Testis (tissue), 3 donors: ENCODE results near the gene CDKN2B. TPM values are rescaled to one million over a fixed set of nuclear protein-coding genes. Genes with fewer than 3 reads are reported as not detected.

Experiments
- DNase-seq: peaks from one replicate; pipeline ENCODE4 v3.0.0-alpha.2; 2019
- H3K27ac ChIP-seq, 2 donors: fragments of 200-600 bp; sonication (generic); one replicate each; pipeline ENCODE4 v1.5.1; 2019
- H3K27me3 ChIP-seq: fragments of 200-600 bp; sonication (generic); one replicate; pipeline ENCODE4 v1.5.1; 2019
- H3K36me3 ChIP-seq: fragments of 200-600 bp; sonication (generic); one replicate; pipeline ENCODE4 v1.5.1; 2017; ENCODE audit warnings: low read depth; ENCODE audit errors: missing control alignments
- H3K4me1 ChIP-seq: fragments of 200-600 bp; sonication (generic); one replicate; pipeline ENCODE4 v1.5.1; 2019
- H3K4me3 ChIP-seq, 2 donors: fragments of 200-600 bp; sonication (generic); one replicate each; pipeline ENCODE4 v1.5.1; 2017 to 2019
- H3K9me3 ChIP-seq: fragments of 200-600 bp; sonication (generic); one replicate; pipeline ENCODE4 v1.5.1; 2017
- CTCF ChIP-seq, 3 experiments: fragments of 450-650 bp in 2 of 3; fragments of 200-600 bp in 1 of 3; sonication (generic) in 1 of 3; IDR thresholded peaks; one replicate each; pipeline ENCODE4 v1.5.1; 2016 to 2019; ENCODE audit warnings: antibody characterized with exemption in 3 of 3, mild to moderate bottlenecking in 2 of 3, moderate library complexity in 1 of 3
- POLR2A ChIP-seq: fragments of 450-650 bp; IDR thresholded peaks from one replicate; pipeline ENCODE4 v1.6.1; 2017; ENCODE audit warnings: antibody characterized with exemption, mild to moderate bottlenecking, moderate library complexity
- WGBS, 2 donors: methylation state at CpG; one replicate each; pipeline ENCODE4 v1.1.5; 2018; 5-methylcytosine and 5-hydroxymethylcytosine counted together
- intact Hi-C: fragments of 100-400 bp; cut with DNase I; formaldehyde crosslinking; loops from one replicate; pipeline ENCODE4 v1.15.1; 2023; ENCODE audit warnings: low total_unique reads
- polyA plus RNA-seq: library from polyadenylated mRNA; stranded (reverse); fragments of 350-450 nt; fragmentation: Illumina TruSeq; extraction: RNeasy Lipid Tissue Mini Kit (QIAGEN cat#74804); gene quantifications from one replicate; pipeline ENCODE4 v1.2.3, GENCODE V29; 2014; ENCODE audit warnings: low read depth, low replicate concordance; ENCODE audit not compliant: insufficient read depth
- total RNA-seq, 2 donors: library from RNA; depleted of rRNA; stranded (reverse); fragments of >200 nt; gene quantifications; one replicate each; pipeline ENCODE4 v1.2.3, GENCODE V29; 2016

CDKN2B gene
- total and polyA plus RNA-seq, 3 donors from 2014 or later, result 11.8 to 28.7 (median 17.3) TPM

- no peak for DNase-seq
- H3K27me3 ChIP-seq, result peaks cover 10% of the 10 kb centered on the region
- H3K9me3 ChIP-seq, result no peaks in the 10 kb centered on the region
- H3K36me3 ChIP-seq, result no peaks in the 10 kb centered on the region
- TF ChIP-seq CTCF (IDR thresholded peaks at IDR 0.05) (no peak), POLR2A (no peak)
- WGBS, 2 donors, result 2 to 8% methylated on average over 21 of the region's 21 CpGs
- H3K4me3 ChIP-seq, result peak overlapping the region; percentile 37 to 51
- H3K27ac ChIP-seq, result no peak overlapping the region
- peaks cover 13% of the 10 kb centered on the region for H3K4me1 ChIP-seq
- intact Hi-C loops, result no loop called here
Measured at GRCh38 chr9:21974343-21974721, 34.8 kb downstream of the CDKN2B start.

GRCh38 chr9:21972361-21972760 lies 36.7 kb downstream of the CDKN2B start:
- intact Hi-C loops, result no loop called here
- no peak for TF ChIP-seq CTCF (IDR thresholded peaks at IDR 0.05)
- TF ChIP-seq POLR2A, result no peak

GRCh38 chr9:21970800-21971640 lies 38.1 kb downstream of the CDKN2B start:
- Histone ChIP-seq H3K4me3 (no peak overlapping the region), H3K9me3 (no peaks in the 10 kb centered on the region), H3K4me1 (peaks cover 13% of the 10 kb centered on the region), H3K27ac (no peak overlapping the region), H3K27me3 (peaks cover 4% of the 10 kb centered on the region), H3K36me3 (no peaks in the 10 kb centered on the region)
- 10 to 11% methylated on average over 9 to 44 of the region's 45 CpGs for WGBS, 2 donors
- TF ChIP-seq CTCF (IDR thresholded peaks at IDR 0.05), result no peak
- no peak for TF ChIP-seq POLR2A
- intact Hi-C loops, result no loop called here
- DNase-seq, result no peak

More at GRCh38 chr9:21972361-21972760, 36.7 kb downstream of the CDKN2B start:
- Histone ChIP-seq H3K4me3 (no peak overlapping the region), H3K27me3 (peaks cover 10% of the 10 kb centered on the region), H3K9me3 (no peaks in the 10 kb centered on the region), H3K27ac (no peak overlapping the region), H3K36me3 (no peaks in the 10 kb centered on the region), H3K4me1 (peaks cover 13% of the 10 kb centered on the region)
- DNase-seq, result no peak

GRCh38 chr9:21969951-21970799 lies 38.9 kb downstream of the CDKN2B start:
- WGBS, 2 donors, result 9 to 22% methylated on average over 21 to 24 of the region's 24 CpGs
- no peaks in the 10 kb centered on the region for H3K36me3 ChIP-seq
- TF ChIP-seq POLR2A (no peak), CTCF (IDR thresholded peaks at IDR 0.05) (no peak)
- DNase-seq, result no peak
- no peaks in the 10 kb centered on the region for H3K9me3 ChIP-seq
- intact Hi-C loops, result no loop called here
- no peak overlapping the region for H3K27ac ChIP-seq
- no peak overlapping the region for H3K4me3 ChIP-seq
- H3K4me1 ChIP-seq, result peaks cover 10% of the 10 kb centered on the region
- H3K27me3 ChIP-seq, result no peaks in the 10 kb centered on the region
